Activated CD4-positive, alpha-beta T cell treated with anti-CD3 and anti-CD28 coated beads for 24 hours (primary cell): ENCODE data around the gene RADIL.

Source experiments
- DNase-seq, 2 donors: peaks; one replicate each; pipeline ENCODE4 v3.0.0-alpha.2; 2020; ENCODE audit warnings: low read depth in 2 of 2

The RADIL gene

GRCh38 chr7:4851459-4852422, 31.8 kb downstream of the RADIL start:
- no peak for DNase-seq

- DNase-seq = no peak
These were observed 33.2 kb downstream of the RADIL start for GRCh38 chr7:4850262-4850795.

GRCh38 chr7:4849390-4849789, 34.1 kb downstream of the RADIL start:
- DNase-seq = no peak

GRCh38 chr7:4845740-4846142, 37.8 kb downstream of the RADIL start:
- no peak for DNase-seq

- no peak for DNase-seq
These were observed 41.0 kb downstream of the RADIL start for GRCh38 chr7:4842319-4843064.

GRCh38 chr7:4841836-4842235, 41.7 kb downstream of the RADIL start:
- DNase-seq = no peak

- DNase-seq = no peak
These were observed 42.3 kb downstream of the RADIL start for GRCh38 chr7:4841007-4841784.

- DNase-seq = no peak
These were observed 43.4 kb downstream of the RADIL start for GRCh38 chr7:4840079-4840501.

- no peak for DNase-seq
These were observed 44.7 kb downstream of the RADIL start for GRCh38 chr7:4838626-4839334.

- no peak for DNase-seq
These were observed 45.5 kb downstream of the RADIL start for GRCh38 chr7:4837803-4838625.

GRCh38 chr7:4837041-4837802, 46.3 kb downstream of the RADIL start:
- no peak for DNase-seq

- DNase-seq = no peak
These were observed 47.3 kb downstream of the RADIL start for GRCh38 chr7:4836206-4836661.

GRCh38 chr7:4835398-4836205, 47.9 kb downstream of the RADIL start:
- DNase-seq = no peak

- DNase-seq = no peak
These were observed 48.7 kb downstream of the RADIL start for GRCh38 chr7:4834601-4835397.

GRCh38 chr7:4833691-4834600, 49.6 kb downstream of the RADIL start:
- no peak for DNase-seq

- DNase-seq = no peak
These were observed 50.3 kb downstream of the RADIL start for GRCh38 chr7:4833176-4833575.

- no peak for DNase-seq
These were observed 50.8 kb downstream of the RADIL start for GRCh38 chr7:4832711-4833110.
